GM15510 (cell line): ENCODE measurements around the gene SLC44A2.

Experiments used
- POLR2A ChIP-seq: IDR thresholded peaks from 3 replicates; pipeline ENCODE4 v1.6.1; 2011; ENCODE audit warnings: borderline replicate concordance; ENCODE audit not compliant: insufficient read length; ENCODE audit errors: extremely low read depth

The SLC44A2 gene

DNA sequence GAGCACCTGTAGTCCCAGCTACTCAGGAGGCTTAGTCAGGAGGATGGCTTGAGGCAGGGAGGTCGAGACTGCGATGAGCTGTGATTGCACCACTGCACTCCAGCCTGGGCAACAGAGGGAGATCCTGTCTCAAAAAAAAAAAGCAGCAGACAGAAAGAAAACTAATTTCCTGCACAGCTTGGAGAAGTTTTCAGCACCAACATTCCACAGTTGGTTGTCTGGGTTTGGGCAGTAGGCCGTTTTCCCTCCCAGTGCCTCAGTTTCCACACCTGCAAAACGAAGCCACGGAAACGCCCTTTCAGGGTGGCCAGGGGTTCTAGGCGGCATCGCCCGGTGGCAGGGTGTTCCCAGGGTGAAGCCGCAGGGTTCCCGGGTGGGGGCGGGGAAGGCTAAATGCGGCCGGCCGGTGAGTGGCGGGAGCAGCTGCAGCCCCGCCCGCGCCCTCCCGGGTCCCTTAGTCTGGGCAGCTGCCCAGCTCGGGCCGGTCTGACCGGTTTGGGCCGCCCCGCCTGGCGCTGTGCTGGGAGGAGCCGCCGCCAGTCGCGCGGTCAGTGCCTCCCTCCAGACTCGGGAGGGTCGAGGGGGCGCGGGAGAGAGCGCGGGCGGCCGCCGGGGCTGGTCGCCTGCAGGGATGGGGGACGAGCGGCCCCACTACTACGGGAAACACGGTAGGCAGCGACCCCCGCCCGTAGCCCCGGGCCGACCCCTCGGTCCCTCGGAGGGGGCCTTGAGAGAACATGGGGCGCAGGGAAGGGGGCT, at the start of gene SLC44A2:
SLC44A2 (plus strand) TSS at position 551 of the 759 bp plus-strand sequence; CDS start at position 632, 81 bp downstream.
- no peak for TF ChIP-seq POLR2A

DNA sequence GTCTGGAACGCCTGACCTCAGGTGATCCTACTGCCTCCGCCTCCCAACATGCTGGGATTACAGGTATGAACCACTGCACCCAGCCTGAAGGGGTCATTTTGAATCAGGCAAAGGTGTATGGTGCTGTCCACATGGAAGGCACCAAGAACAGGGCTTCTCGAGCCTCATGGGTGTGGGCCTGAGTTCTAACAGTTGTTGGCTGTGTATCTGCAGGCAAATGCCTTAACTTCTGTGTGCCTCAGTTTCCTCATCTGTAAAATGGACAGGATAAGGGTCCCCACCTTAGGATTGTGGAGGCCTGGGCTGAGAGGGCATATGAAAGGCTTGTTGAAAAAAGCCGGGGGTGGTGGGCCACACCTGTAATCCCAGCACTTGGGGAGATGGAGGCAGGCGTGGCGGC, 47.4 kb upstream of the SLC44A2 start:
- no peak for TF ChIP-seq POLR2A

DNA sequence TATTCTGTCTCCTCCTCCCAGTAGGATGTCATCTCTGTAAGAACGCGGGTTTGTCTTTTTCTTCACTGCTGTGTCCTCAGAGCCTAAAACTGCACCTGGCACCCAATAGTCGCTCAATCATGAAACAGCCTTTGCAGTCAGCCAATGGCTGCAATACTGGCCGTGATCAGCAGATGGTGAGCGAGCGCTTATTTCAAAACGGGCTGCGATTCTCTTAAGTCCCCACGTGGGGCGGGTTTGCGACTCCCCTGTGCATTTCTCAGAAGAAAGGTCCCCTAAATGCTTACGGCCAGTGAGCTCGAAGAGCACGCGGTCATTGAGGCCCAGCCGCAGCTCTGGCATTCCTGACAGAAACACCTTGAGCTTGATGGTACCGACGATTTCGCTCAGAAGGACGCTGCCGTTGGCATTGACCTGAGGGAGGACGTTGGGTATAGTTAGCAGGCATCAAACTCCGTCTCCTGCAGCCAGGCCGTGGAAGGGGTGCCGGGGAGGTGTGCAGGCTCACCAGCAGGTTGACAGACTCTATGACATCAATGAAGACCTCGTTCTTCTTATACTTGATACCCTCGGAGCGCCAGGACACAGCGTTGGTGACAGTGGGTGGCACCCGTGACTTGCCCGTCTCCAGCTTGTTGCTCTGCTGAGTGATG, 44.2 kb upstream of the SLC44A2 start:
- no peak for TF ChIP-seq POLR2A

DNA sequence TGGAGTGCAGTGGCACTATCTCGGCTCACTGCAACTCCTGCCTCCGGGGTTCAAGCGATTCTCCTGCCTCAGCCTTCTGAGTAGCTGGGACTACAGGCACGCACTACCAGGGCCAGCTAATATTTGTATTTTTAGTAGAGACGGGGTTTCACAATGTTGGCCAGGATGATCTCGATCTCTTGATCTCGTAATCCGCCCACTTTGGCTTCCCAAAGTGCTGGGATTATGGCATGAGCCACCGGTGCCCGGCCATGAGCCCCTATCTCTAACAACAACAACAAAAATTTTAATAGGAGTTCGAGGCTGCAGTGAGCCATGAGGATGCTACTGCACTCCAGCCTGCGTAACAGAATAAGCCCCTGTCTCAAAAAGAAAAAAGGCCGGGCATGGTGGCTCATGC, 43.3 kb upstream of the SLC44A2 start:
- TF ChIP-seq POLR2A: no peak

DNA sequence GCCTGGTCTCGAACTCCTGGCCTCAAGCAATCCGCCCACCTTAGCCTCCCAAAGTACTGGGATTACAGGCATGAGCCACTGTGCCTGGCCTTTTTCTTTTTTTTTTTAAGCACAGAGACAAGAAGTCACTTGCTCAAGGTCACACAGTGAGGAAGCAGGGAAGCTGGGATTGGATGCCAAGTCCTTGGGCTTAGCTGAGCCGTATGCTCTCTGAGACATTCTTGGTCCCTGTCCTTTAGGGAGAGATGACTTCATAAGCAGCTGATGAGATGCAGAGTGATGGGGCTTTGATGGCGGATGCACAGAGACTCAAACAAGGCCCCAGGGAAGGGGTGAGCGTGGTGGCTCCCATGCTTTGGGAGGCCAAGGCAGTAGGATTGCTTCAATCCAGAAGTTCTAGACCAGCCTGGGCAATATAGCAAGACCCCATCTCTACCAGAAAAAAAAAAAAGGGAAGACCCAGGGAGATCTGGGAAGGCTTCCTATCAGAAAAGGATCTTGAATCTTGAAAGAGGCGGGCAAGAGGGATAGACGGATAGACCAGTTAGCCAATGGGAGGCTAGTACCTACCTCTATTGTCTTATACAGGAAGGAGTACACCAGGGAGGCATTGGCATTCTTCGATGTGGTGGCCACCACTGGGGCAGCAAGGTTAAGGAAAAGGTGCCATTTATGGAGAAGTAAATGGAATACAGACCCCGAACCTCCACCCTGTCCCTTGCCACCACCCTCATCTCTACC, 42.1 kb upstream of the SLC44A2 start:
- TF ChIP-seq POLR2A: no peak

DNA sequence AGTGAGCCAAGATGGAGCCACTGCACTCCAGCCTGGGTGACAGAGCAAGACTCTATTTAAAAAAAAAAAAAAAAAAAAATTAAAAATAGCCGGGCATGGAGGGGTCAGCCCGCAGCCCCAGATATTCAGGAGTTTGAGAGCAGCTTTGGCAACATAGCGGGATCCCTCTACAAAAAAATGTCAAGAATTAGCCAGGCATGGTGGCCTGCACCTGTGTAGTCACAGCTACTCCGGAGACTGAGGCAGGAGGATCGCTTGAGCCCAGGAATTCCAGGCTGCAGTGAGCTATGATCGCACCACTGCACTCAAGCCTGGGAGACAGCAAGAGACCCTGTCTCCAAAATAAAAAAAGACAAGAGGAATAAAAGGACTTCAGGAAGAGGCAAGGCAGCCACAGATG, 39.0 kb upstream of the SLC44A2 start:
- no peak for TF ChIP-seq POLR2A

DNA sequence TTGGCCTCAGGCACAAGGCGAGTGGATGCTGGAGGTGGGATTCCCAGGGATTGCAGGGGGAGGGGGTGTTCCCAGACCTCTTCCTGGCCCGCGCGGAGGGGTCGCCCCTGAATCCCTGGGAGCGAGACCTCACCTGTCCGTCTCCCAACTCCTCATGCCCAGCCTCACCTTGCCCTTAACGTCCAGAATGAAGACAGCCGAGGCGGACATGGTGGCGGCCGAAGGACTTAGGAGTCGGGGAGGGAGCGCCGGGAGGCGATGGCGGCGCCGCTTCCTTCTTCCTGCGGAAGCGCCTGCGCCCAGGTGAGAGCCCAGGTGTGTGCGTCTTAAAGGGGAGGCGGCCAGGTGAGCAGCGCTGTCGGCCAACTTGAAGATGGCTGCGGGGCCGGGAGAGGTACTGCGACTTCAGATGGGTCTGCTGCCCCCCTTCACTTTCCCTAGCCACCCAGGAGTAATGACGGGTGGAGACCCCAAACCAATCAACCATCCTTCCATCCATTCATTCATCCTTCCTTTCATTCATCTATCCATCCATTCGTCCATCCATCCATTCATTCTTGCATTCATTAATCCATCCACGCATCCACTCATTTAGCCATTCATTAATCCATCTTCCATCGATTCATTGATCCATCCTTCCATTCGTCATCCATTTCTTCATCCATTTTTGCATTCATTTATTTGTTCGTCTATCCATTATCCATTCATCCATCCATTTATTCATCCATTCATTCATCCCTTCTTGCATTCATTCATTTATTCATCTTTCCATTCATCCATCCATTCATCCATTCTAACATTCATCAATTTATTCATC, 38.1 kb upstream of the SLC44A2 start, which contains the start of gene AP1M2:
AP1M2 (minus strand) TSS at position 291 of the 817 bp plus-strand sequence; CDS start at position 210, 81 bp downstream.
- no peak for TF ChIP-seq POLR2A

DNA sequence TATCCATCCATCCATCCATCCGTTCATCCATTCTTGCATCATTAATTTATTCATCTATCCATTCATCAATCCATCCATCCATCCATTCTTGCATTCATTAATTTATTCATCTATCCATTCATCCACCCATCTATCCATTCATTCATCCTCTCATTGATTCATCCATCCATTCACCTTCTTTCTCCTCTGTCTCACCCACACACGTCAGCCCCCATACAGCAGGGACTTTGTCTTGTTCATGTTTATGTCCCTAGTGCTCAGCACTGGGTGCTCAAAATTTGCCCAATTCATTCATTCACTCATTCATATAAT, 37.6 kb upstream of the SLC44A2 start:
- TF ChIP-seq POLR2A: no peak

DNA sequence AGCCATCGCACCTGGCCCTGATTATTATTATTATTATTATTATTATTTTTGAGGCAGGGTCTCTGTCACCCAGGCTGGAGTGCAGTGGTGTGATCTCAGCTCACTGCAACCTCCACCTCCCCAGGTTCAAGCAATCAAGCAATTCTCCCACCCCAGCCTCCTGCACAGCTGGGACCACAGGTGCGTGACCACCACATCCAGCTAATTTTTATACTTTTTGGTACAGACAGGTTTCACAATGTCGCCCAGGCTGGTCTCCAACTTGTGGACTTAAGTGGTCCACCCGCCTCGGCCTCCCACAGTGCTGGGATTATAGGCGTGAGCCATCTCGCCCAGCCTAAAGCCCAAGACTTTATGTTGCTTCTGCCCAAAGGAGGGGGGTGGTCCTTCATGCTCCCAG, 32.2 kb upstream of the SLC44A2 start:
- no peak for TF ChIP-seq POLR2A

DNA sequence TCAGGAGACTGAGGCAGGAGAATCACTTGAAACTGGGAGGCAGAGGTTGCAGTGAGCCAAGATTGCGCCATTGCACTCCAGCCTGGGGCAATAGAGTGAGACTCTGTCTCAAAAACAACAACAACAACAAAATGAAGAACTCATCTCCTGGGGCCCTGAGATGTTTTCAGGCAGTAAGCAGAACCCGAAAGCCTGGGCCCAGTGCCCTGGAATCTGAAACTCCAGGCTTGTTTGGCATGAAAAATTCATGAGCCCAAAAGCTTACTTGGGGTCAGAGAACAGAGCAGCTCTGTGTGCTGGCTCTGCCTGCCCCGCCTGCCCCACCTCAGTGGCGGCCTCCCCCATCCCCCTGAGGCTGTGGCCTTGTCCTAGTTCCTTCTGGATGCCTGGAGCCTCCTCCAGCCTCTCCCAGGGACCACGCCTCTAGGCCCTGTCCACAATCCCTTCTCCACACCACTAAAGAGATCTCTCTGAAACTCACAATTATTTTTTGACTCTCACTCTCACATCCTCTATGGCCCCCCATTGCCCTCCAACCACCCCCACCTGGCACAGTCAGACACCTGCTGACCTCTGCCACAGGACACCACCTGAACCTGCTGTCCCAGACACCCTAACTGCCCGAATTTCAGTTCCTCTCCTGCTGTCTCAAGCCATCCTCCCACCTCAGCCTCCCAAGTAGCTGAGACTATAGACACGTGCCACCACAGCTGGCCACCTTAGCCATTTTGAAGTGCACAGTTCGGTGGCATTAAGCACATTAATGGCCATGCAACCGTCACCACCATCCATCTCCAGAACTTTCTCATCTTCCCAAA, 31.3 kb upstream of the SLC44A2 start:
- TF ChIP-seq POLR2A: no peak

DNA sequence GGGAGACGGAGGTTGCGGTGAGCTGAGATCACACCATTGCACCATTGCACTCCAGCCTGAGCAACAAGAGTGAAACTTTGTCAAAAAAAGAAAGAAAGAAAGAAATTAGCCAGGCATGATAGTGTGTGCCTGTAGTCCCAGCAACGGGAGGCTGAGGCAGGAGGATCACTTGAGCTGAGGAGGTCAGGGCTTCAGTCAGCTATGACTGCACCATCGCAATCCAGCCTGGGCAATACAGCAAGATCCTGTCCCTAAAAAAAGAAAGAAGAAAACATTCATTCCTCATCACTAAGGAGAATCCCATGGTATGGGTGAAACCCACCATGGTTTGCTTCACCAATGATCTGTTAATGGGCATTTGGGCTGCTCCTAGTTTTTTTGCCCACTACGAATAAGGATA, 25.2 kb upstream of the SLC44A2 start:
- TF ChIP-seq POLR2A: no peak

DNA sequence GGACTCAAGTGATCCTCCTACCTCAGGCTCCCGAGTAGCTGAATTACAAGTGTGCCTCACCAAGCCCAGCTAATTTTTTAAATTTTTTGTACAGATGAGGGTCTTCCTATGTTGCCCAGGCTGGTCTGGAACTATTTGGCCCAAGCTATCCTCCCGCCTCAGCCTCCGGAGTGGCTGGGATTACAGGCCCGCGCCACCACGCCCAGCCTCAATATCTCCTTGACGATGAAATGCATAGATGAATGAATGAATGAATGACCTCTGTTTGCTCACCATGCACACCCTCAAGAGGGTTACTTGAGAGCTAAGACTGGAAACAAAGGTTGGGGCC, 23.4 kb upstream of the SLC44A2 start:
- TF ChIP-seq POLR2A: no peak

DNA sequence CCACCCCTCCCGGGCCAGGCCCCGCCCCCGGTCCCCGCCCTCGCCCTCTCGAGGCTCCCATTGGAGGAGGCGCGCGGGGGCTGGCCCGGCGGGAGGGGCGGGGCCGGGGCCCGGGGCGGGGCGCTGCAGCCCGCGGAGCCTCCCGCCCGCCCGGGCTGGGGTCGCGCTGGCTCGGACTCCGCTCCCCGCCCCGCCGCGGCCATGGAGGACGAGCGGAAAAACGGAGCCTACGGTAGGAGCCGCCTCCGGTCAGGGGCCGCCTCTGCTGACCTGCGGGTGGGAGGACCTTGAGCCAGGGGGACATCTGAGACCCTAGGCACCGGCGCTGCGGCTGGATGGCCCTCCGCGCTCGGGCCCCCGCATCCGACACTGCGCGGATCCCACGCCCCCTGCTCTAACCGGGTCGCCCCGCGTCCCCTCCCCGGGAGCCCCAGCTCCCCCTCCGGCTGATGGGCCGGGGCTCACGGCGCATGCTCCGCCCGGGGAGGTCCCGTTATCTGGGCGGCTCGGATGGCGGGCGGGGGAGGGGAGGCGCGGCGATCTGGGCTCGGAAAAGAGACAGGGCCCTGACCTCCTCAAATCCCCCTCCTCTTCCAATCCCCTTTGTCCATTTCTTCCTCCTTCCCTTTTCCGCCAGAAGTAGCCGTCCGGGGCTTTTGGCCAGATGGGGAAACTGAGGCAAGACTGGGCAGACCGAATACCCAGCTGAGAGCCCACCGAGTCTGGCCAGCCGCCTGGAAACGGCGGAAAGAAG, 22.8 kb upstream of the SLC44A2 start:
- peak; percentile 69 for TF ChIP-seq POLR2A

DNA sequence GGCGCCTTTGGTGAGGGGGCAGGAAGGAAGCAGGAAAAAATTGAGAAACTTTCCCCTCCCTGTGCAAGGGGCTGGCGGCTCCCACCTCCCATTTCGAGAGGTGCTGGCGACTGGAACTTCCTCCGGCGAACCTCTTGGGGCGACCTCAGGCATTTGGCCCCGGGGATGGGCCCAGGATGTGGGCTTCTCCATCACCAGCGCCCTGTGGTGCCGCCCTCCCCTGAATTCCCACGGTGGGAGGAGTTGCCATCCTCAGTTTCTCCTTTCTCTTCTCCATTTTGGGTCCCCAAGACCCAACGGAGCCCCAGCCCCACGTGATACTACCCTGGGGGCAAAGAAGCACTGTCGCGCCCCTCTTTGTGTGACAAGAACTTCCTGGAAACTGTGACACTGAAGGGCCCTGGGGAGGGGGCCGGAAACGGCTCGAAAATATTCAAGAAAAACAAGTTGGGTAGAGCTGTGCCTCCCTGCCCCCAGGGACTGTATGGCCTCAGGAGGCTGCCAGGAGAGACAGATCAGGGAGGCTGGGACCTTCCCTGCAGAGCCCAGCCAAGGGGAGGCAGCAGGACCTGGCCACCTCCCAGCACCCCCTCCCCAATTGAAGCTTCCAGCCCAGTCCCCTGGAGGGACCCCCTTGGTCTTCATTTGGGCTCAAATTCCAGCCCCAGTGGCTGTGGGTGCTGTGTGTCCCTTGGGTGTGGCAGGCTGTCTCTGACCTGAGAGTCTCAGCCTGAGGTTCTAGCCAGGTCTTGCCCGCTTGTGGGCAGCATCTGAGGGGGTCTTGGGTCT, 22.1 kb upstream of the SLC44A2 start:
- no peak for TF ChIP-seq POLR2A
